HG03095 (cell line): ENCODE measurements around the gene HAUS7.
A peak's percentile ranks its signal among the peaks of the same experiment; 100 is the strongest.
"Not testable (repeated sequence)": the region's sequence is repeated elsewhere in the genome, so short reads cannot be mapped to it uniquely, and the experiment has no call there.

Experiments
- ATAC-seq: cut with Tn5 transposase; IDR thresholded peaks from one replicate; pipeline ENCODE4 v1.9.1; 2021; ENCODE audit warnings: moderate library complexity; ENCODE audit not compliant: unreplicated experiment

HAUS7 gene

DNA sequence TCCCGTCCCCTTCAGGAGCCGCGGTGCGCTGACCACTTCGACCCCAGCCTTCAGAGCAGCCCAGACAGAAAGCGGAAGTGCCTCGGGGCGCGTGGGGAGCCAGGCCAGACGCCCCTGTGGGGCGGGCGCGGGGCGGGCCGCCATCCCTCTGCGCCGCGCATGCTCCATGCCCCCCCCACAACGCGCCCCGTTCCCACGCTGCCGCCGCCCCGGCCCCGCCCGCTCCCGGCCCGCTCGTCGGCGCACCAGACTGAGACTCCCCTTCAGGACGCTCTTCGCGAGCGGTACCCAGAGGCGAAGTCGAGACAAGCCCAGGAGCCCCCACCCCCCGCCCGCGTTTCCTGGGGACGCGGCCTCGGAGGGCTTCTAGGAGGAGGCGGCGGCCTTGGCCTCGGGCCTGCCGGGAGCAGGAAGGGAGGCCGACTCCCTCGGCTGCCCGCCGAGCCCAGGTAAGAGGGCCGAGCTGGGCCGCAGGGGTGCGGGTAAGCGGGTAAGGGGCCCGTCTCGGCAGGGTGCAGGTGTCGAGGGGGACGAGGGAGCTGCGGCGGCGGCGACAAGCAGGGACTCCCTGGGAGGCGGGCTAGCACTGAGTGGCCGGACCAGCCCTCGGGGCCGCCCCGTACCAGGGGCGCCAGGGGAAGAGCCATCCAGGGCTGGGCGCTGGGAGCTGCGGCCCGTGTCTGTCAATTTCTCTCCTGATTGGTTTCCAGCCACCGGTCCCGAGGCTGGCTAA, 59.0 kb downstream of the HAUS7 start, which contains the start of gene ZFP92:
Gene ZFP92 (plus strand): TSS at position 218 of the 733 bp plus-strand sequence. CDS start 6,851 bp downstream, outside the sequence.
- ATAC-seq: peak; percentile 72

DNA sequence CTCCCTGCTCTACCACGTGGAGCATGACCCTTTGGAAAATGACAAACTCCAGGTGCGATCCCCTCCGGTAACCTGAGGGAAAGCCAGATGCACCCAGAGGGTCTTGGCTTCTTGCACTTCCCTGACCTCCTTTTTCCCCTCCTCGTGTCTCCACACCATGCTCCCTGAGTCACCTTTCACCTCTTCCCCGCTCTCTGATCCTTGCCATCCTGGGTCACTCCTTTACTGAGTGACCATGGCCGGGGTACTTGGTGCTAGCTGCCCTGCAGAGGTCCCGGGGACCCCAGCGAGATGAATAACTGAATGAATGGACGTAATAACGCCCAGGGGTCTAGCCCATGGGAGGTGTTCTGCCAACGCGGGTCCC, 59.5 kb downstream of the HAUS7 start:
- ATAC-seq: peak; percentile 6

DNA sequence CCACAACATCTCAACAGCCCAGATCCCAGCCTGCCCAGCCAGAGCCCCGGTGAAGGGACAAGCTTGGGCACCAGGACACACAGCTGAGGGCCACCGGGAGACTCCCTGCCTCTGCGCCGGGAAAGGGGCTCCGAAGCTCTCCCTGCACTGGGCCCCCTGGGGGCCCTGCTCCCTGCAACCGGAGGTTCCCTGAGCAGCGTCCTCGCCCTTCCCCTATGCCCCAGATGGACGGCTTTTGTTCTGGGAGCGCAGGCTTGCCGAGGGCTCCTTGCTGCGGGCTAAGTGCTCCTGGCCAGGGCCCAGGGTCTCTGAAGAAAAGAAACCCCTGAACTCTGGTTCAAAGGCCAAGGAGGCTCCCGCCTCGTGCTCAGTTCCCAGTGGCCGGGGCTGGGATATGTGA, 60.0 kb downstream of the HAUS7 start:
- ATAC-seq: no peak

DNA sequence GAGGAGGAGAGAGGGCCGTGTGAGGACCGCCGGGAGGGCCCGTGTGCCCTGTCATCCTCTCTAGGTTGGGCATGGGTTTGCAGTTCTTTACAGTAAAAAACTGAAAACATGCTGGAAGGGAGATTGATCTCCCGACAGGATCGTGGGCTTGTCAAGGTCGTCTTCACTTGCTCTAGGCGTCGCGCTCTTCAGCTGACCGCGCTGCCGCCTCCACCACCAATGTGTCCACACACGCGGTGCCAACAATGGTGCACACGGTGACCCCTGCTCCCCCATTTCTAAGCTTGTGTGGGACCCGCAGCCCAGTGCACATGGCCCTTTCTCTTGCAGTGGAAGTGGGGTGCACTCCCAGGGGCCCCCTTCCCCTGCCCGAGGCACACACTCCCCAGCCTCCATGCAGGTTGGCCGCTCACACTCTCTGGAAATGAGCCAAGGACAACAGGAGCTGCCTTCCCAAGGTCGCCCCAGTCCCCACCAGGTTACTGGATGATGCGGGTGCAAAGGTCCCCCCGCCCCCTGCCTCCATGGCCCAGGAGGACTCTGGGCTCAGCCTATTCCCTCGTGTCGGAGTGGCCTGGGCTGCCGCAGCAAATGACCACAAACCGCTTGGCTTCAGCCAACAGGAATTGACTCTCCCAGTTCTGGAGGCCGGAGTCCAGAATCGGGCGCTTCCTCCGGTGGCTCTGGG, 60.8 kb downstream of the HAUS7 start:
- no peak for ATAC-seq

DNA sequence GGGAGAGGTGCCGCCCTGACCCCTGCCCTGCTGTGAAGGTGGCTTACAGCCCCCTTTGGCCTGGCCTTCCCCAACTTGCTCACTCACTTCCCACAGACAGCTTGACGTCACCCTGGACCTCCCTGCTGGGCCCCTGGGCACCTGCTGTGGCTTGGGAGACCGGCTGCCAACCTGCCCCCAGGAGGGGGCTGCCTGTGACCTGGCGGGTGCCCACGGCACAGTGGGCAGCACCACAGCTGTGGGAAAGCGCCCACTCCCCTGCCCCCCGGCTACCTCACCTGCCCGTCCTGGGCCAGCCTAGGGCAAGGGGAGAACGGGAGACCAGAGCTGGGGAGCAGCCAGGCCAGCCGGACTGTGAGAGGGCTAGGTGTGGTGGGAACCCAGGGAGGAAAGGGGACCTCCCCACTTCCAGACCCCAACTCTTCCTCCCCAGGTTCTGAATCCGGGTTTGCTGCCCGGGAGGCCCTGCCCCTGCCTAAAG, 61.5 kb downstream of the HAUS7 start:
- no peak for ATAC-seq

DNA sequence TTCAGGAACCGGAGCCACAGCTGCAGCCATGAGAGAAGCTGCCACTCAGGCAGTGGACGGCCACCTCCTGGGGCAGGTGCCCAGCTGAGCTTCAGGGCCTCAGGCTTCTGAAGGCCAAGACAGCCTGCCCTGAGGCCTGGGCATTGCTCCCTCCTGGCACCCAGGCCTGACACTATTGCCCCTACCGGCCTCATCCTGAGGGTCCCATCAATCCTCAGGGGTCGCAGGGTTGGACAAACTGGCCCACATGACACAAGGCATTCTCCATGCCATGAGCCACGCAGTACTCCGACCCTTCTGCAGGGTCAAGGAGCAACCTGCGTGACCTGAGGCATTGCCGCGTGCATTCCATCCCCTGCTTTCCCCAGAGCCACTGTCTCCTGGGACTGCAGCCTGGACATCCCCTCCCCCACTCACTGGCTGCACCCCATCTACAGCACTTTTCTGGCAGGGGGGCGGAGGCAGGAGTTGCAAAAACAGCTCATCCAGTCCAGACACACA, 62.1 kb downstream of the HAUS7 start:
- no peak for ATAC-seq

DNA sequence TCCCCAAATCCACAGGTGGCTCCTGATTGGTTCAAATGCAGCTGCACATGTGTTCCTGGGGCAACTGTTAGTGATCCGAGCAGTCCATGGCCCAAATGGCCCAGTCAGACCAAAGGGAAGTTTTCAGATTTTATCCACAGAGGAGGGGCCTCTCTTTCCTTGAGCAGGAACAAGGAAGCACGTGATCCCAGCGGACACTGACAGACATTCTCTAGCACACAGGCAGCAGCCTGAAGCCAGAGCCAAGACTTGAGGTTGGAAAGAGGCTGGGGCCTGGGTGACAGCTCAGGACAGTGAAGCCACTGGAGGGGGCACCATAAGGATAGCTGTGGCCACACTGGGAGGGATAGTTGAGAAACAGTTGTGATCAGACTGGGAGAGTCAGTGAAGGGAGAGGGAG, 62.6 kb downstream of the HAUS7 start:
- ATAC-seq: no peak

DNA sequence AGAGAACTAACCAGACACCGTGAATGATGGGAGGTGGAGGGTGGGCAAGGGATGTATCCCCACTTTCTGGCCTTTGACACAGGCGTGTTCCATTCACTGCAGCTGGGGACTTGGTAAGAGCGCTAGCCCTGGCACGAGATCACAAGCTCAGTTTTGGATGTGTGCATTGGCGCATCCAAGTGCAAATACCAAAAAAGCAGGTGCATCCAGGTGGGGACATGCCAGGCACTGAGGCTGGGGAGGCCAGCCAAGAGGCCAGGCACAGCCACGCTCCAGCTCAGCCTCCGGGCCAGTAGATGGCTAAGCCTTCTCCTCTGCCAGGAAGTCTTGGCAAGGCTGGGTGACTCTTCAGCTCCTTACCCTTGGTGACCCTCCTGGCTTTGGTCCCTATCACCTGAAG, 63.5 kb downstream of the HAUS7 start:
- no peak for ATAC-seq

DNA sequence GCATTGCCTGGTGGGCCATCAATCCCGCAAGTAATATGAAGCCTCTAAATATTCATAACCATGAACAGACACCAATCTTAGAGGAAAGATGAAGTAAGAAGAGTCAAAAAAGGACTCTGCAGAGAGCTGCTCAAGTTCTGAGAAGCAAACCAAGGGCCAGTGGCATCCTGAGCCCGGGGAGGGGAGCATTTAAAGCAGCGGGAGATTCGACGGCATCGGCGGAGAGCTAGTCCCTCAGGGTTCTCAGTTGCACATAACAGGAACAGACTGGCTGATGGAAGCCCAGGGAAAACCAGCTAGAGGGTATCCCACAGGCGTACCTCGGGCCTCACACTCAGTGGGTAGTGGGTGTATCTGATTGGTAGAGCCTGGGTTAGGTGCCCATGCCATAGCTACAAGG, 64.4 kb downstream of the HAUS7 start:
- no peak for ATAC-seq

DNA sequence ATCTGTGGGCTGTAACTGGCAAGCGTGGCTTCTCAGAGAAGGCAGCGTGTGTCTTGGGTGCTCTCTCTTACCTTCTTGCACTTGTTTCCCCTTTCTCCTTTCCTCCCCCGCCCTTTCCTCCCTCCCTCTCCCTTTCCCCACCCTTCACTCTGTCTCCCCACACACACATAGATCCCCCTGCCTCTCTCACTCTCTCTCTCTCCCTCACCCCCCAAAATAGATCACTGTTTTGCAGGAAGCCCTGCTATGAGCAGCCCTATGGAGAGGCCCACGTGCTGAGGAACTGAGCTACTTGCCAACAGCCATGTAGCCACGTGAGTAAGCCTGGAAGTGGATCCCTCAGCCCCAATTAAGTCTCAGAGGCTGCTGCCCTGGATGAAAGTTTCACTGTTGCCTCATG, 65.0 kb downstream of the HAUS7 start:
- no peak for ATAC-seq

DNA sequence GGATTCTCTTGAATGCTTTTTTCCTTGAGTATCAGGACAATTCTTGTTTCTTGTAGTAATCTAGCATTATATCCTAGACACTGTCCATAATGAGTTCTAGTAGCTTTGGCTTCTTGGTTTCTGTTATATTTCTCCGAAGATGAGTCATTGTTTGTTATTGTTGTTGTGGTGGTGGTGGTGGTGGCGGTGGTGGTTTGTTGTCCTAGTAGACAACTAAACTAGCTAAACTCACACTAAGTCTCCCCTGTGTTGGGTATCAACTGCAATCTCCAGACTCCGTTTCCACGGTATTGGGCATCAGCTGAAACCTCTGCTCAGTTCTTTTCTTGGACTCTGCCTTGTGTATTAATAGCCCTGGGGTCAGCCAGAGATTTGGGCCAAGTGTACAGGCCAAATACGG, 66.0 kb downstream of the HAUS7 start:
- not testable (repeated sequence) for ATAC-seq

DNA sequence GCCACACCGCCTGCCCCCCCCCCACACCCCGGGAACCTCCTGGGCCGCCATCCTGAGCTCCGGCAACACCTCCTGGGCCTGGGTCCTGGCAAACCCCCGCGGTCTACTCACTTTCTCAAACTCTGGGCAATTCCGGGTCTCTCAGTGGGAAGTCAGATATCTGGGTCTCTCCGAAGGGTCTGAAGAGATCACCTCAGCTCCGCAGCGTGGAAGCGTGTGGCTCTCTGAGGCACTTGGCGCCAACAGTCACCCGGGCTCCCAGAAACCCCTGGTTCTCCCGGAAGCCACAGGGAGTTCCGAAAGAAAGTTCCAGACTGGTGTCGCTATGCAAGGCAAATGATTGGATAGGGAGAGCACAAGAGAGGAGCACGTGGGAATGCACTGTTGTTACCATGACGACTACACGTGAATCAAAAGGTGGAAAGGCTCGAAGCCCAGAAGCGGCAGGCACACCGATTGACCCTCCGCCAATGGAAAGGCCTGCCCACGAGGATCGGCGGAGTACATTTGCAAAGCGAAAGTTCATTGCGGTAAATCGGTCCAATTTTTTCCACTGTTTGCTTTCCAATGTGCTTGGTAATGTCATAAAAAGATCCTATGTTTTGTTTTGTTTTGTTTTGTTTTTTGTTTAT, 69.1 kb downstream of the HAUS7 start, which contains the start of gene PNMA6E:
Gene PNMA6E (minus strand): TSS at position 218 of the 632 bp plus-strand sequence. CDS start 2,501 bp downstream, outside the sequence.
- no peak for ATAC-seq

DNA sequence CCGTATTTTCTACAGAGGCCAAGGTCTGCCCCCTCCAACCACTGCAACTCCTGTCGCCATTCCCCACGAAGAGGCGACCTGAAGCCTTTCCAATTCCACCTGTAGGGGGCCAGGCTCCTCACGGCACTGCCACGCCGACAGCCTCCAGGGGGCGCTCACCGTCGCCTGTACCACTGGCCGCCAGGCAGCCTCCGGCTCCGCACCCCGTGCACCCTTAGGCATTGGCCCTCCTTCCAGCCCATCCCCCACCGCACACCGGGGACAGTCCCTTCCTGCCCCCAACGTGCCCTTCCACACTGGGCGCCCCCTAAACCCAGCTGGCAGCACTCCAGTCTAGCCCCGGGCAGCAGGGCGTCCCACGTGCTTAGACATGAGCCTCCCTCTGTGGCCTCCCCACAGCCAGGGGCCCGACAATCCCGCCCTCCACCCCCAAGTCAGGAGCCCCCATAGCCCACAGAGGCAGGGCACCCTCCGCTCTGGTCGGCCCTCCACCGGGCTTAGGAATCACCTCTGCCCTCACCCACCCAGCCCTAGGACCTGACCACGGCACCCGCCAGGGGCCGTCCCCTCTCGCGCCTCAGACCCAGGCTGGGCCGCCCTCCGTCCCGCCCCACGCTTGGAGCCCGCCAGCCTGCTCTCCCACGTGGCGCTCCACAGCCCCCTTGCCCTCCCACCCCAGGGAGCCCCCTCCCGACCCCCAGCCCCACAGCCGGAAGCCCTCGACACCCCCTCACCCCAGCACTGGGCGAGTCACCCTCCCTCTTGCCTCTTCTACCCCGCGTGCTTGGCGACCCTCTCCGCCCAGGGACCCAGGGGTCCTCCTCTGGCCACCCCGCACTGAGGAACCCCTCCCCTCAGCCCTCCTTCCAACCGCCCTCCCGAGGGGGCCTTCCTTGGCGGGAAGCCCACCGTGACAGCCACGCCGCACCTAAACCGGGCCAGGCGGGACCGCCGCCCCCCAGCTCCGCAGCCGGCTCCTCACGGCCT, 69.9 kb downstream of the HAUS7 start:
- ATAC-seq: no peak

DNA sequence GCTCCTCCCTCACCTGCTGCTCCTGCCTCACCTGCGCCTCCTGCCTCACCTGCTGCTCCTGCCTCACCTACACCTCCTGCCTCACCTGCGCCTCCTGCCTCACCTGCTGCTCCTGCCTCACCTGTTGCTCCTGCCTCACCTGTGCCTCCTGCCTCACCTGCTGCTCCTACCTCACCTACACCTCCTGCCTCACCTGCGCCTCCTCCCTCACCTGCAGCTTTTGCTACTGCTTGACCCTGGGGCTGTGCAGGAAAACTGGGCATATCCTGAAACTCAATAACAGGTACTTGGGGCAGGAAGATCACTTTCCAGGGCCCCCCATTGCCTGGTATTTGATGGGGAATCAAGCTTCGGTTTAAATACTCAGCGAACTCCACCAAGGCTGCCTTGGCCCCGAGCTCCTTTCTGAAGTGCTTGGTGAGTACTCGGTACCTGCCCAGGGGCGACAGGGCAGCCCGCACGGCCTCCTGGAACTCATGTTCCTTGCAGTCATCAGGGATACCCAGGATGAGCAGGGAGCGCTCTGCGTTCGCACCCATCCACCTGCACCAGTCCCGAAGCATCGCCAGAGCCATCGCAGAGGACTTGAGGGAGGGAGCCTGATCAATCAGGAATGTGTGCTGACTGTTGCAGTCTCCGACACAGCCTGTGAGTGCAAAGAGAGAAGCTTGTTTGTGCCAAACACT, 72.0 kb downstream of the HAUS7 start:
- no peak for ATAC-seq
